Measurements from ENCODE around the gene PLCB1.
A peak's percentile ranks its signal among the peaks of the same experiment; 100 is the strongest.
"Not testable (repeated sequence)": the region's sequence is repeated elsewhere in the genome, so short reads cannot be mapped to it uniquely, and the experiment has no call there.

Gene PLCB1

DNA sequence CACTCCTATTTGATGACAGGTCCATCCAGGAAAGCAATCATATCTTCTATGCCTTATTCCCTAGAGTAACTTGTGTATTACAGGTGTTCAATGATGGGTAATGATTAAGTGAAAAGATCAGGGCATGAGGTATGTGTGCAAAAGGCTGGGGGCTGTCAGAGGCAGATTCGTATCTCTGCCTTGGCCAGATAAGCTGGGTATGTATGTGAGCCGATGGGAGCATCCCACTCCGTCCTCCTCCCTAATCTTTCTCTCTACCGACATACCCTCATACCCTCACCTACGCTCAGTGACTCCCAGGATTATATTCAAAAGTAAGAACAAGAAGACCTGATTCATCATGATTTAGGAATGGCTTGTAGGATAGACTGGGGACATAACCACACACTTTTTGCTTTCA is 238.7 kb downstream of the PLCB1 start:
- FAIRE-seq, result no peak

DNA sequence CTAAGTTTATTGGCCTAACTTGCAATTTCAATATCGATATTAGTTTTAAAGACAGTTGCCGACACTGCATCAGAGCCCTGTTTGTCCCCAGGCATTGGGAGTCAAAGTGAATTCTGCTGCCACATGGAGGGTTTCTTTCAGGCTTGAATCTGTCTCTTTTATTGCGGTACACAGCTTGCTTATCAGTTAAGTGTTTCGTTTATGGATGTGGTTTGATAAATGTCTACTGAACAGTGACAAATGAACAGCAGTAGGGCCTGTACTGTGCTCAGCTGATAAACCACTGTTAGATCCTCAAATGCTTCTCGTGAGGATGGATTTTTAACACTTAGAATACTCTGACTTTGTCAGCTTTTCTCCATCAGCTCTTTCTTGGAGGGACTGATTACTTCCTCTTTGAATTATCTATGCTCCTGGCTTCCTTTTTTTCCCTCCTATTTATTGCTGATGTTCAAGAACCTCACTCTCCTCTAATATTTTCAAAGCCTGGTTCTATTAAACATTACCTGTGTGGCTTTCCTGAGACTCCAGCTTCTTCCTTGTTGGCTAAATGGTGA is 240.8 kb downstream of the PLCB1 start:
- FAIRE-seq, result no peak

DNA sequence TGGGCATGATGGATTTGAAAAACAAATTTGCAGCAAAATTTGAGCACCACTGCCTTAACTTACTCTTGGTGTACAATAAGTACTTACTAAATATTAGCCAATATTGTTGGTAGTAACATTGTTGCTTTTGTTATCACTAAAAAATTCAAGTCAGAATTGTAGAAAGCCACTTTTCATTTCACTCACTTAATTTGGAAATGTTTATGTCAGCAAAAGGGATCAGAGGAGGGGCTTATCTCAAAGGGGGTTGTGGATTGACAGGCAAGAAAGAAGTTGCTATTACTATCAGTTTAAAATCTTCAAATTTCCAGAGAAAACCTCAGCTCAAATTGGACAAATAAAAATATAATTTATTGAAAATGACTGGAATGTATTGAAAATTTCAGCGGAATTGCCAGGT is 241.5 kb downstream of the PLCB1 start:
- FAIRE-seq, result no peak

DNA sequence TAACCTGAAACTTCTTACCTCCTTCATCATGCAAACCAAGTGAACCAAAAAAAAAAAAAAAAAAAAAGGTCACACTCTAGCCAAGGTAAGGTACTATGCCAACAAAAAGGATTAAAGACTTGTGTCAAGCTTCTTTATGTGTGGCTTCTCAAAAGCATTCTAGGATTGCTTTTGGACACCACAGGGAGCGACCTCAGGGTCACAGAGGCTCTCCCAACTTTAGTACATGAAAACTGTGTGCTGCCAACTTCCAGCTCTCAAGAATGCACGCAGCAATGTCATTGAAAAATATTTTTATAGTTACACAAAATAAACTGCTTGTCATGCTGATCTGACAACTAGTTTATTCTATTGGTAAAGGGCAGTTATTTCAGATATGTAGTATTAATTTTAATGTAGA is 243.8 kb downstream of the PLCB1 start:
- no peak for FAIRE-seq

DNA sequence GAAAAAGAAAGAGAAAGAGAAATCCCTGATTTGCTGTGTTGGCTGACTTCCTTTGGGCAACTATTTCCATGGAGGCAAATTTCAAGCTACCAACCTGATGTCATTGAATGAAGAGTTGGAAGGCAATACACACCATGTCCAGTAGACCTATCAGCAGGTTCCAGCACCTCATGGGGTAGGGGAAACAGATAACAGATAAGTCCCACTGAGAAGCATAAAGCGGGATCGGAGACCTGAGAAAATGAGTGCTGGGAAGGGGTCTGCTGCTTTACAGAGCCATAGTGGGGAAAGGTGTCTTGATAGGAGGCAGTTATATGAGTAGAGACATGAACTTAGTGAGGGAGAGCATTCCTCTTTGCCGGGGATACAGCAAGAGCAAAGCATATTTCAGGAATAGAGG is 244.9 kb downstream of the PLCB1 start:
- no peak for FAIRE-seq

DNA sequence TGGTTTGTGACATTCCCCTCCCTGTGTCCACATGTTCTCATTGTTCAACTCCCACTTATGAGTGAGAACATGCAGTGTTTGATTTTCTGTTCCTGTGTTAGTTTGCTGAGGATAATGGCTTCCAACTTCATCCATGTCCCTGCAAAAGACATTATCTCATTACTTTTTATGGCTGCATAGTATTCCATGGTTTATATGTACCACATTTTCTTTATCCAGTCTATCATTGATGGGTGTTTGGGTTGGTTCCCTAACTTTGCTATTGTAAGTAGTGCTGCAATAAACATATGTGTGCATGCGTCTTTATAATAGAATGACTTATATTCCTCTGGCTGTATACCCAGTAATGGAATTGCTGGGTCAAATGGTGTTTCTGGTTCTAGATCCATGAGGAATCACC is 247.1 kb downstream of the PLCB1 start:
- not testable (repeated sequence) for FAIRE-seq

DNA sequence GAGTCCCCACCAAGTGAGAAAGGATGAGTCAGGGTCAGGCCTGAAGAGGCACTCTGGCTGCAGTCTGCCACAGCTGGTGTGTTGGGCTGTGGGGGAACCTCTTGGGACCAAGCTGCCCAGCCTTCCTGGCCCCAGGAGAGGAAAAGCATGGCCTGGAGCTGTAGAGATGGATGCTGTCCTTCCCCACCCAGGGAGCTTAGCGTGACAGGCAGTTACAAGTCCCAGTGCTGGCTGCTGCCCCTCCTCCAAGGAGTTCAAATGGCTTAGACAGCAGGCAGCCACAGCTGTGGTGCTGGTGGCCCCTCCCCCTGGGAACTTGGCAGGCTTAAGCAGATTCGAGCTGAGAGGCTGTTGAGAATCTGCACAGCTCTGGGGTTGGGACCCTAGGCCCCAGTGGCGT is 253.2 kb downstream of the PLCB1 start:
- FAIRE-seq, result no peak

DNA sequence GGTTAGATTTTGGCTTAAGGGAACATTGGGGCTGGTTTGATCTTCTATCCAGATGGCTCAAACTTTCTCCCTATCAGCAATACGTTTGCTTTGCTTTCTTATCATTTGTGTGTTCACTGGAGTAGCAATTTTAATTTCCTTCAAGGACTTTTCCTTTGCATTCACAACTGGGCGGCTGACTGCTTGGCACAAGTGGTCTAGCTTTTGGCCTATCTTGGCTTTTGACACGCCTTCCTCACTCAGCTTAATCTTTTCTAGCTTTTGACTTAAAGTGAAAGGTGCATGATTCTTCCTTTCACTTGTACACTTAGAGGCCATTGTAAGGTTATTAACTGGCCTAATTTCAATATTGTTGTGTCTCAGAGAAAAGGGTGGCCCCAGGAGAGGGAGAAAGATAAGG is 254.9 kb downstream of the PLCB1 start:
- no peak for FAIRE-seq

DNA sequence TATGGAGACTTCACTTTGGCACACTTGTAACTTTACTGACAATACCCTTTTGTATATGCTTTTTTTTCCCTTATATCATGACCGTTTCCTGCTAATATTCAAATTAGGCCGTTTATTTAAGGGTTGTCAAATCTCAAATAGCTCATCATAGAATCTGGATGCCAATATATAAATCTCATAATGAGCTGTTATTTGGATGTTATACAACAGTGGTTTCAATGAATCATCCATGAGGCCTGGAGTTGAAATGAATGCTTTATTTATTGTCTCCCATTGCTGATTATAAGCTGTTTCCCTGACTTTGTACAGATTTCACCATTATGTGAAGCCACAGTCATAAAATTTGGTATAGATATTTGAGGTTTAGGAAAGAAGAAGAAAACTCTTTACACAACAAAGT is 256.1 kb downstream of the PLCB1 start:
- peak; percentile 81 for FAIRE-seq

DNA sequence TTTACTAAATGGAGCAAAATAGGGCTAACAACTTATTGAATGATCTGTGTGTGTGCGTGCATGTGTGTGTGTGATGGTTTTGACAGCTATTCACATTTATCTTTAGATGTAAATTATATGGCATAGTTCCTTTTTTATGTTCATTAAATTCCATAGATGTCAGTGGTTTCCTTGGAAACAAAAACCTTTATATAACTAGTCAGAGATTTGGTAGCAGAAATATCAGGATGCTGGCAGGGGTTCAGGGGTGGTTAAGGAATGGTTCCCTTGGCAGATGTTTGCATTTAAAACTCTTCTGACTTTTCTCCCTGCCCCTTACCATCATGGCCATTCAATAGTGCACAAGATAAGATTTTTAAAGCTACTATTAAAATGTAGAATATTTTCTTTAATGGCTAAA is 256.6 kb downstream of the PLCB1 start:
- FAIRE-seq, result no peak

DNA sequence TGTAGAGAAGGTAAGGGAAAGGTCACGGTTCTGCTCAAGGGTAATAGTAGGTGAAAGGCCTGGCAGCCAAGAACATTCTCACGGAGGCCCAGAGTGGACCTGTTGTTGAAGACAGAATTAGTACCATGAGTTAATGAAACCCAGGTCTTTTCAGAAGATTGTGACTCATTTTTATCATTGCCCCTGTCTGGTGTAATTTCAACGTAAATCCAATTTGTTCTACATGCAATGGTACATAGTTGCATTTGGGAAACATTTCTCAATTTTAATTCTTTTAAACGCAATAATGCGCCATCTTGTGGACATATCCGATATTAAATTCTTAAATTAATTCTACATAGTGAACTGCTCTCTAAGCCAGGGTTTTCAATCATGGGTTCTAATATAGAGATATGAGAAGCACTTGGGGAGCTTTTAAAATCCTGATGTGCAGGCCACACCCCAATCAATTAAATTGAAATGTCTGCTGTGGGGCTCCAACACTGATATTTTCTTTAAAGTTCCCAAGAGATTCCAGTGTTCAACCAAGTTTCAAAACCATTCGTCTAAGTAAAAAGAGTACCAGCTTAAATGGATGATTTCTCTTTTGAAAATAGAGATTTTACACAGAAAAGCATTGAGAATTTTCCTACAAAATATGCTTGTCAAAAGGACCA is 257.4 kb downstream of the PLCB1 start:
- FAIRE-seq, result peak; percentile 98

DNA sequence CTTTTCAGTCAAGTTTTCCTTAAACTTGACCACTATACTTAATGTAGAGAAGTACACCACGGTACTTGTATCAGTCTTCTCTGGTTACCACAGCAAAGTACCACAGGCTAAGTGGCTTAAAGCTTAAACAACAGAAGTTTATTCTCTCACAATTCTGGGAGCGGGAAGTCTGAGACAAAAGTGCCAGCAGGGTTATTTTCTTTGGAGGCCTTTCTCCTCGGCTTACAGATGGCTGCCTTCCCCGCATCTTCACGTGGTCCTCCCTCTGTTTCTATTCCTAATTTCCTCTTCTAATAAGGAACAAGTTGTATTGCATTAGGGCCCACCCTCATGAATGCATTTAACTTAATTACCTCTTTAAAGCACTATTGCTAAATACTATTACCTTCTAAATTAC is 258.0 kb downstream of the PLCB1 start:
- no peak for FAIRE-seq

DNA sequence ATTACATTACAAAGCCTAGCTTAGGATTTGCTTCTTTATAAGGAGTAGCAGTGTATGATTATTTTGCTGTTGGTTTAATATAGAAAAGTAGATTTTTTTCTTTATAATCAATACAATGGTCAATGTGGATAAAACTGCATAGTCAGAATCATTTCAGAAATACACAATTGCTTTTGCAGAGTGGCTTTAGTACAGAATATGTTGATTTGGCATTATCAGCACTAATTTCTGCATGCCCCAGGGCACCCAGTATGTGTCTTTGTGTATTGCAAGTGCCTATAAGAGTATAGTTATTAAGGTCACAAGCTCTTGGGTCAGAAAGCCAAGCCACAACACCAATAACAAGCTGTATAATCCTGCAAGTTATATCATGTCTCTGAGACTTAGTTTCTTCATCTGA is 258.4 kb downstream of the PLCB1 start:
- FAIRE-seq, result no peak

DNA sequence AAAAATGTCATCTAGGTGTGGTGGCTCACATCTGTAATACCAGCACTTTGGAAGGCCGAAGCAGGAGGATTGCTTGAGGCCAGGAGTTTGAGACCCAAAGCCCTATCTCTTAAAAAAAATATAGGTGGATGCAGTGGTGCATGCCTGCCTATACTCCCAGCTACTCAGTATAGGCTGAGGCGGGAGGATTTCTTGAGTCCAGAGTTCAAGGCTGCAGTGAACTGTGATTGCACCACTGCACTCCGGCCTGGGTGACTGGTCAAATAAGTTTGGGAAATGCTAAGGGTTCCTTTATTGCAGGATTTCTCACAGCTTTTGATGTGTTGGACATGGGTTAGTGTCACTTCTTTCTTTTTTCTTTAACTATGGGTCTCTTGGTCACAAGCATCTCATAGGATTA is 261.3 kb downstream of the PLCB1 start:
- no peak for FAIRE-seq

DNA sequence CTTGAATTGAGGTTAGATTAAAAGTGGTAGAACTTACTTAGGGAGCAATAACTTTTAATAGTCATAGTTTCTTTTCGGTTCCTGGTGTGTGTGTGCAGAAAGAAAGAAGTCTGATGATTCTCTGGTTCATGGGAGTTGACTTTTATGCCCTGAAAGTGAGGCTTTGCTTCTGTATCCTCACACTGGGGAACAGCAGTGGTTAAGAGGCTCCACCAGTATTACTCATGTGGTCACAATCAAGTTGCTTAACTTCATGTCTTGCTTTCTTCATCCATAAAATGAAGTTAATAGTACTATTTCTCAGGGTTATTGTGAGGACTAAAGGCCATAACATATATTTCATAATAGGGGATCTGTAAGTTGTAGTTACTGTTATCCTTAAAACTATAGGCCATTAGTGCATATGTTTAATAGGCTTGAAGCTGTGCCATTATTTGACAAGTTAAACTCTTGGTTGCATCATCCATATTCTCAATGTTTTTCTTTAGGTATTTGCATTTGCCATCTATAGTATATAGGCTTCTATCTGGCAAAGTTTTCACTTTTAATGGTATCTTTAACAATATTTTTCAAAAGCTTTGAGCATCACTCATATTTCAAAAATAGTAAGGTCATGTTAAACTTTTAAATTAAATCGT is 262.4 kb downstream of the PLCB1 start:
- FAIRE-seq, result no peak

DNA sequence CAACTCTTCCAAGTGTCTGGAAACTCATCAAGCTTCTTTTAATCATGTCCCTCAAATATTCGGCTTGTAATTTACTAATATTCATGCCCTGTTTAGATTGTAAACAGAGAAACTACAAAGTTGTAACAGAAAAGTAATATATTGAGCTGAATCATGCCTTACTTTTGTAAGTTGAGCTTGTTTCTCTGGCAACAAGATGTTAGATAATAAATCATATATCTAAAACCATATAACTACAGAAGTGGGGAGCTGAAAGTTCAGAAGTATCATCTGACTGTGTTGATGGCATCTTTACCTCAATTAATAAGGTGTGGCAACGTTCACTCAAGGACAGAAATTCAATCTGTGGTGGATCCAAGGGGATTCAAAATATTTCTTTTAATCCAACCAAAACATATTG is 263.9 kb downstream of the PLCB1 start:
- no peak for FAIRE-seq

DNA sequence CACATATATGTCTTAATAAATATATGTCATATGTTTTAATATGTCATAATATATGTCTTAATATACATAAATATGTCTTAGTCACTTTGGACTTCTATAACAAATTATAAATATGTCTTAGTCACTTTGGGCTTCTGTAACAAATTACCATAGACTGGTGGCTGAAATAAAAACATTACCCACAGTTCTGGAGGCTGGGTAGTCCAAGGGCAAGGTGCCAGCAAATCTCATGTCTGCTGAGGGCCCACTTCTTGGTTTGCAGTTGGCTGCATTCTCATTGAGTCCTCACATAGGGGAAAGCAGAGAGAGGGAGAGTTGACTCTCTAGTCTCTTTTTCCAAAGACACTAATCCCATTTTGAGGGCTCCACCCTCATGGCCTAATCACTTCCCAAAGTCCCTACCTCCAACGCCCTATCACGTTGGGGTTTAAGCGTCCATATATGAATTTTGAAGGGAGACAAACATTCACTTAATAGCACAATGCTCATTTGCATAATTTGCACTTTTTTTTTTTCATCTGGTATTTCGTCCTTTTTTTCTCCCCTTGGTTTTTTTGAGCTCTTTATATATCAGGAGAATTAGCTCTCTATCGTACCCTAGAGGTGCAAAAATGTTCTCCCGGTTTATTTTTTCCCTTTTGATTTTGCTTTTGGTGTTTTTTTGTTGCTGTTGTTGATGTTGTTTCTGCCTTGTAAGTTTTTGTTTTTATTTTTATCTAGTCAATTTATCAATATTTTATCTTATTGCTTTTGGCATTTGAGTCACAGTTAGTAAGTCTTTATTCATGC is 266.4 kb downstream of the PLCB1 start:
- peak; percentile 74 for FAIRE-seq

DNA sequence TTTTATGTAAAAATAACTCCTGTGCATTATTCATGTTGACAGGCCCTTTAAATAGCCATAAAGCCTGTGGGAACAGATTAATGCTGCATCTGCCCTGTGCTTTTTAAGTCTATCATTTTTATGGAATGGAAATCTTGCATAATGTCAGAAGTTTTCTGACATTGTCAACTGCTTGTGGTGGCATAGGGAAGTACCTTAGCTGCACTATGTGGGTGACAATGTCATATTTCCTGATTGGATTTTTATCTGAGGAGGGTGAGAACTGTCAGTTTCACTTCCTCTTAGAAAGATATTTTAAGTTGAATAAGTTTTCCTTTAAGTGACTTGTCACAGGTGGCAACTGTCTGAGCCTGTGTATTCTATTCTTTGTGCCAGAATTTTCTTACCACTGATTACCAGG is 267.9 kb downstream of the PLCB1 start:
- FAIRE-seq, result no peak

DNA sequence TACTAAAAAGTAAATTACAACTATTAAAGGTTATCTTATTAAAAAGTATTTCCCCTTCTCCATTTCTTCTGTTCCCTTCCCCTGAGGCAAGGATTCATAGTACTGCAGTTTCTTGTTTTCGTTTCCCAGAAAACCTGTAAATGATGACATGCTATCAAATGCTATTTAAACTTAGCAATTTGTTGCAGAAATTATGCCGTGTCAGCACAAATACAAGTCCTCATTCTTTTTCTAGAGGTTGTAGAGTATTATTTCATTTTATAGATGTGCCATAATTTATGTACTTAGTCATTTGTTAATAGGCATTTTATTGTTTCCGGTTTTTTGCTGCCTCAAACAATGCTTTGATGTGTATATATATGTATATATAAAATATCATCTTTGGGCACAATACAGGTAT is 268.4 kb downstream of the PLCB1 start:
- no peak for FAIRE-seq

DNA sequence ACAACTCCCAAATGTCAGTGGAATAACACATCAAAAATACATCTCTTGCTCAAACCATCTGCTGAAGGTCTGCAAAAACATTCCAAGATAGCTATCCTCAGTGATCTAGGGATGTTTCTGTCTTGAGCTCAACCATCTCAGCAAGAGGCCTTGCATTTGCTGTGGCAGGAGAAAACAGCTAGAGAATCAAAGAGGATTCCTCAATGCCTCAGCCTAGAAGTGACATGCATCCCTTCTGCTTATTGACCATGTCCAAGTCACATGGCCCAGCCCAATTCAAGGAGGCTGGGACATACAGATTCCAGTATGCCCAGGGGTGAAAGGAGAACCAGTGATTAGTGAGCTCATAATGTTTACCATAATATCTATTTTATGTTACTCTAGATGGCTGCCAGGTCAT is 269.5 kb downstream of the PLCB1 start:
- no peak for FAIRE-seq

DNA sequence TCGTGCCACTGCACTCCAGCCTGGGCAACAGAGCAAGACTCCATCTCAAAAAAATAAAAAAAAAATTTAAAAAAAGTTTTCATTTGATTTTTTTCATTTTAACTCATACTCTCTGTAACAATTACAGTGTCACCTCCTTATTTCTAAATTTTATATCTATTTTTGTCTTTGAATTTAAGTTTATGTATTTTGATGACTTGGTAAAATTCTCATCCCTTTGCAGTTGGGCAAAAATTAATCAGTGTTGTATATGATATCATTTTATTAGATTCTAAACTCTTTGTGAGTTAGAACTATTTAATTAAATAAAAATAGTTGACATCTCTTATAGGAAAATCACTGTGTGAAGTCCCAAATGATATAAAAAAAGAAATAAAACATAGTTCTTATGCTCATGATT is 270.7 kb downstream of the PLCB1 start:
- FAIRE-seq, result no peak

DNA sequence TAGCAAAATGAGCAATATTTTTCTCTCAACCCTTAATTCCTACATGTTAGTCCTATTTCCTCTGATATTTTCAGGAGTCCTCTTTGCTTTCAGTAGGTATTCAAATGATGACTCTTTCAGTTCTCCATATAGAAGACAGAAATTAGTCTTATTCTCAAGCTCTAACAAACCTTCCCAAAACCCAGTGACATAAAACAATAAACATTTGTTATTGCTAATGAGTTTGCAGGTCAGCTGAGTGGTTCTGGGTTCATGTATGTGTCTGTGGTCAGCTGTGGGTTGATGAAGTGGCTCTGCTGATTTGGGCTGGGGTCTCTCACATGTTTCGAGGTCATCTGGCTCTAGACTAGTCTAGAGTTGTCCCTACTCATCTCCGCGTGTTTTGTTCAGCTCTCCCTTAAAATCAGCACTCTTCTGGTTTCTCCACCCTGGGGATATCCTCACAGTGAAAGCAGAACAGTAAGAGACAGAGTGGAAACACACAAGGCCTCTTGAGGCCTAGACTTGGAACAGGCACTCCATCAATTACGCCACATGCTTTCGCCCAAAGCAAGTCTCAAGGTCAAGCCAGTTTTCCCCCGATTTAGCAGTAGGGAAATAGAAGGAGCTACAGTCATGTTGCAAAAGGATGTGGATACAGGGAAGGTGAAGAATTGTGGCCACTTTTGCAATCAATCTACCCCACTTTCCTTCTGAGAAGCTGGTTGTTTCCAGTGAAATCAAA is 273.0 kb downstream of the PLCB1 start:
- no peak for FAIRE-seq

DNA sequence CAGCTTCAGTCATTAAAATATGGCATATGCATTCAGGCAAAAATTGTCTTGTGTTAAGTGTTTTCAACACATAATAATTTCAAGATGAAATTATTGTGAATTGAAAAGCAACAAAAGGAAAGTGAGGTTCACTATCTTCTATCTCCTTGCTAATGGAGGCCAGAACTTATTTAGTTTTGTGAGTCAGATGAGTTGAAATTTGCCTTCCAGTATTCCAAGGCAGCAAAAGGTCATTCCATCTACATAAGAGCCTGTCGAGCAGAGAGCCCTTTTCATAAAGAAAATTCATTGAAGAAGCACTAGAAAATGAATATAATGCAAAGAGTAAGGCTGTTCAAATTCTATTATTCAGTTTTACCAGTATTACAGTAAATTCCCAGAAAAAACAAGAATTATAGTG is 274.3 kb downstream of the PLCB1 start:
- FAIRE-seq, result no peak
